Ammon's horn (tissue), 1 donor: ENCODE results near the gene RUSC2.
A peak's percentile ranks its signal among the peaks of the same experiment; 100 is the strongest.
"Not testable (repeated sequence)": the region's sequence is repeated elsewhere in the genome, so short reads cannot be mapped to it uniquely, and the experiment has no call there.

Experiments
- DNase-seq: peaks from one replicate; pipeline ENCODE4 v3.0.0-alpha.2; 2016; ENCODE audit warnings: low spot score

The RUSC2 gene

DNA sequence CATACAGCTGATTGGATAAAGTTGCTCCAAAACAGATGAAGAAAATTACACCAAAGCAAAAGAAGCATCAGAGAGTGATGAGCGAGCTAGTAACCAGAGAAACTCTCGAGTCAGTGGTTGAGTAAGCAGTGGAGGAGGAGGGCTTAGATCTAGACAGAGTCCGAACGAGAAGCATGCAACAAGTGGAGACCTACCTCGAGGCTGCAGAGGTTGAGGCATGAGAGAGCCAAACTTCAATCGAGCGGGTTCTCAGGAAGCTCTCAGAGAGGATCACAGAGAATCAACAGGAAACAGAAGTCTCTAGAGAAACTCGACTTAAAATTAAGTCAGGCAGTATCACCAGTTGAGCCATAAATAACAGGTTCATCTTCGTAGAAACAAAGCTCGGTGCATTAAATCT, 6.1 kb downstream of the RUSC2 start:
- no peak for DNase-seq

- DNase-seq, result not testable (repeated sequence)
Observed at GRCh38 chr9:35498245-35498644, 8.3 kb downstream of the RUSC2 start.

DNA sequence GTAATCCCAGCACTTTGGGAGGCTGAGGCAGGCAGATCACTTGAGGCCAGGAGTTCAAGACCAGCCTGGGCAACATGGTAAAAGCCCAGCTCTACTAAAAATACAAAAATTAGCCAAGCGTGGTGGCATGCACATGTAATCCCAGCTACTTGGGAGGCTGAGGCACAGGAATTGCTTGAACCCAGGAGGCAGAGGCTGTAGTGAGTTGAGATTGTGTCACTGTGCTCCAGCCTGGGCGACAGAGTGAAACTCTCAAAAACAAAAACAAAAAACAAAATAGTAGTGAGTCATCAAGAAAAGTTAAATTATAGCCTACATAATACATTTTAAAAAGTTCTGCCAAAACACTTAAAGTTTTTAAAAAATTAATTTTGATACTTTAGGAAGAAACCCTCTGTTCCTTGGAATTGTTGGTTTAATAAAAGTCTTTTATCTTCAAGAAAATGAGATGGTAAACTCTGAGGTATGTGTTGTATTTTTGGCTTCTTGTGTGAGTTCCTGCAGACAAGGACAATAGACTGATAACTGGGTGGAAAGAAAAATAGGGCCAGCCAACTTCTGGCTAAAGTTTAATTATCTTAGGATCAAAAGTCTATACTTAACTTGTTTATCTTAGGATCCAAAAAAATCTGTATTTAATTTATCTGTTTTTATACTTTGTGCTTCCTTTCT, 9.3 kb downstream of the RUSC2 start:
- no peak for DNase-seq

- DNase-seq, result no peak
Observed at GRCh38 chr9:35499701-35500030, 9.8 kb downstream of the RUSC2 start.

DNA sequence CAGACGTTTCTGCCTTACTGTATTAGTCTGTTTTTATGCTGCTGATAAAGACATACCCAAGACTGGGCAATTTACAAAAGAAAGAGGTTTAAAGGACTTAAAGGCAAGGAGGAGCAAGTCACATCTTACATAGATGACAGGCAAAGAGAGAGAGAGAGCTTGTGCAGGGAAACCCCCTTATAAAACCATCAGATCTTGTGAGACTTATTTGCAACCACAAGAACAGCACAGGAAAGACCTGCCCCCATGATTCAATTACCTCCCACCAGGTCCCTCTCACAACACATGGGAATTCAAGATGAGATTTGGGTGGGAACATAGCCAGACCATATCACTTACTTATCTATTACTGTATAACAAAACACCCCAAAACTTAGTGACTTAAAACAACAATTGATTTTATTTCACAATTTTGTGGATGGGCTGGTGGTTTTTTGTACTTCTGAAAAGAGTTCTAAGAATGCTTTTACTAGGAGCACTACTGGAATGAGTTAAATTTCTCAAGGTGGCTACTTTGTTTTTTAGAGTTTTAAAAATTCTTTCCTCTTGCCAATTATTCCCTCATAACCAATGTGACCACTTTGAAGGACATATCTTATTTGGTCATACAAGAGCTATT, 10.3 kb downstream of the RUSC2 start:
- DNase-seq, result no peak

GRCh38 chr9:35501946-35502345, 12.0 kb downstream of the RUSC2 start:
- DNase-seq, result no peak

GRCh38 chr9:35506359-35506758, 16.4 kb downstream of the RUSC2 start:
- no peak for DNase-seq

GRCh38 chr9:35508069-35508468, 18.2 kb downstream of the RUSC2 start:
- DNase-seq, result no peak

DNA sequence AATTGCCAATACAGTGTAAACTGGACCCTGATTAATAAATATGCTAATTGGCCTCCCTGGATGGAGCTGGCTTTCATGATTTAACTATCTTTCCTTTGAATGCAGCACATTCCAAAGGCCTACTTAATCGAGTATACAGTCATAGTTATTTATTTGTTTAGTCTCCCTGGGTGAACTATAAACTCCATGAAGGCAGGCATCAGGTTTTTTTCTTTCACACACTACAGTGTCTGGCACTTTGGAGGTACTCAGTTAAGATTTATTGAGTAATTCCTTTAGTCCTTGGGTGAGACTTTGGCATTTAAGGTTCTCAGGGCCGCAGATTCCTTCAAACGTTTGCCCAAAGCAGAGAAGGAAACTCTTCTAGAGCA, 20.5 kb downstream of the RUSC2 start:
- DNase-seq, result no peak

- DNase-seq, result no peak
Observed at GRCh38 chr9:35510754-35511428, 21.0 kb downstream of the RUSC2 start.

DNA sequence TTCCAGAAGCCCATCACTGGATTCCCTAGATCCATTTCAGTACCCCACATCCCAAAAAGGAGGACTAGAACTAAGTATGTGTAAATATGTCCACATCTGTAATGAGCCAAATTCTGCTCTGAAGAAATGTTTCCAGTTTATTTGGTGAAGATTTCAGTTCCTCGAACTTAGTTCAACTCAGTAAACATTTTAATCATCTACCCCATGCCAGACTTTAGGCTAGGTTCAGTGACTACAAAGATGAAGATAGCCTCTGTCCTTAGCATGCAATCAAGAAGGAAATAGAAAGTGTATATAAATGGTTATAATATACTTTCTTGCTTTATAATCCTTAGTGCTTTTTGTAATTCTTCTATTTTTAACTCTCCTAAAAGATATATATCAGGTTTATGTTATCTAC, 21.5 kb downstream of the RUSC2 start:
- no peak for DNase-seq

GRCh38 chr9:35515766-35516165, 25.9 kb downstream of the RUSC2 start:
- no peak for DNase-seq

DNA sequence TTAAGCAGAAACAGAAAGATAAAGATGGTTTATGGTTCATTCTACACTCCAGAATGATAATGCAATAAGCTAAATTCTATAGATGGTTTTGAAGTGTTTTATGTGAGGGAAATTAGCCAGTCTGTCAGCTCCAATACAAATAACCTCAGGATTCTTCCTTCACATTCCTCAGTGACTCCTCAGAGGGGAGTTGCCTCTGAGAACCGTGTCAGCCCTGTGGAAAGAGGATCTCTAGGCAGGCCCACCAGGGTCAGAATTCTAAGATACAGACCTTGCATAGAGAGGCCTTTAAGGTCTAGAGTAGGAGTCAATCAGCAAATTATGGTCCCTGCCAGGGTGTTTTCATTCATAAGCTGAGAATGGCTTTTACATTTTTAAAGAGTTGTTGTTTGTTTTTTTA, 26.6 kb downstream of the RUSC2 start:
- no peak for DNase-seq

- DNase-seq, result peak; percentile 93
Observed at GRCh38 chr9:35517131-35517530, 27.2 kb downstream of the RUSC2 start.

DNA sequence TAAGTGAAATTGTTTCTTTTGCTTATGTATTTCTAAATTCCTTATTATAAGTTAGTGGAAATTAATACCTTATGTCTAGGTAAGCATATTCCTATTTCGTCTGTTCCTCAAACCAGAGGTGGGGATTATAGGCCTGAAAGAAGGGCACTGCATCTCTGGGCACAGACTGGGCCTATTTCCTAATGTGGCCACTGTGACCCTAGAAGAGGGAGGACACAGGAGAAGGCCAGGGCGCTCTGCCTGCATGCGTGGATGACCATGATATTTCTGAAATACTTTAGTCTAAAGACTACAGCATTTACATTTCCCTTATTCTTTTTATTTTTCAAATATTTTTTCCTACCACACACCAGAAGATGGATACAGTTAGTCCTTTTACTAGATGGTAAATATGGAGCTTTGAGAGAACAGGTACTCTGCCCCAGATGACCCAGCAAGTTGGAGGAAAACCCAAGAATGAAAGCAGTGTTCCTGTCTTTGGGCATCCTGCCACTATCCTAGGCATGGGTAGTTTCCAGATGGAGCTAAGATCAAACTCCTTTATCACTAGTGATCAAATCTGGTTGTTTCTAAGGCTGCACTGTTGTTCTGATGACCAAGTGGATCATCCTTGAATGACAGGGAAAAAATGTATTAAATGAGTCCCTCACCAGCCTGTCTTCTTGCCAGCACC, 27.8 kb downstream of the RUSC2 start:
- DNase-seq, result no peak

- no peak for DNase-seq
Observed at GRCh38 chr9:35518225-35518821, 28.4 kb downstream of the RUSC2 start.

DNA sequence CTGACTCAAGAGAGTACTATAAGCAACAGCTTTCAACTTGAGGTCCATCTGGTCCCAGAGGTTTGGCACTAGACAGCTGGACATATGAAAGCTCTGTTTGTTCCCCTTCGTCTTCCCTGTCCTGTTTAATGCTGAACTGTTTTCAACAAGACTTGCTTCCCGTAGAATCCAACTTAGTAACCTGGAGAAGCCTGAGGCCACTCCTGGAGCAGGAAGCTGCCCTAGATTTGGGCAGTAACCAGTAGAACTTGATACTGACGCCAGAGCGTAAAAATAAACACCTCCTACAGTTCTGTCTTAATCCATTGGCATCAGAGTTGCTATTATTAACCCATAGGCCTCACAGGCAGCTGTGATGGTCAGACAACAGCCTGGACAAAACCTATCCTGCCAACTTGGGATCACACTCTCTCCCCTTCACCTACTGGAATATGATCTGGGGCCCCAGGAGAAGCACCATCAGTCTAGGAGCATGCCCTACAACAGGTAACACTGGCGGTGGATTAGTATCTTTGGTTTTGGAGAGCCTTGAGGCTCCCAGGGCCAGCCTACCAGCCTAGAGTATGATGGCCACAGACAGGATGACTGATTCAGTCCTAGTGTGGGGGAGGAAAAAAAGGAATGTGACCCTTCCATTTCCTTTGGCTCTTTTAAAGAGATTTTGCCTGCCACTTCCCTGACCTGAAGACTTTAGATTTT, 29.2 kb downstream of the RUSC2 start:
- DNase-seq, result no peak

DNA sequence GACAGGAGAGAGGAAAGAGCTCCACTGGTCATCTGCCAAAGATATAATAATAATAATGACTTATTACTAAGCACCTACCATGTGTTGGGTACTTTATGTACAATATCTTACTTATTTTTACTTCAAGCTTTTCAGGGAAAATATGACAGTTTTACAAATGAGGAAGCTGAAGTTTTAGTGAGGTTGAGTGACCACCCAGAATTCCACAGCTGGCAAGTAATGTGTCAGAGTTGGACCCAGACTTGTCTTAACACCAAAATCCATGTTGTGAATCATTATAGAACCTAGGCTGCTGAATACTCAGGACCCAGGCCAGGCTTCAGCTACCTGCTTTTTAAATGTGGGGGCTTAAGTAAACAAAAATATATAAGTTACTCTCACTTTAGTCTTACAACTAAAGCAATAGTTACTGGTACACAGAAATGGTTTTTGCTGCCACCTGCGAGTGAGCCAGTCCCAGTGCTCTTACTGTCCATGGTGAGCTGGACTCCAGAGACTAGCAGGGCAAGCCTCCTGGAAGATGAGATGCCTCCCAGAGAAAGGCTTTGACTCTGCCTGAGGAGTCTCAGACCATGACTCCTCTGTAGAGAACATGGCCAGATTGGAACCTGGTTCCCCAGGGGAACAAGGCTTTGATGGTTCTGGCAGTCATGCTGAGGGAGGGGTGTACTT, 29.9 kb downstream of the RUSC2 start:
- DNase-seq, result no peak

DNA sequence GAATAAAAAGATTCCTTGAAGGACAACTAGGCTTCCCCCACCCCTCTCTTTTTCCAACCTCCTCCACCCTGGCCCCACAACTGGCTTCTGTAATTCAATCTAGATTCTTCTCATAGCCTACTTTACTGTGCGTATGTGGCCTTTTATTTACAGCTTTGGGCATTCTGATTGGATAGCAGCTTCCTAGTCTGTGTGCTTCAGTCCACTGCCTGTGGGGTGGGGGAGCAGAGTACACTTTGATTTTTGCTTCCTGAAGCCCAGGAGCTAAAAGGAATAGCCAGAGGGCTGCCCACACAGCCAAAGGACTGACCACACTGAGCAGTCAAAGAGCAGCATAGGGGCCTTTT, 30.4 kb downstream of the RUSC2 start:
- no peak for DNase-seq

GRCh38 chr9:35521708-35522107, 31.8 kb downstream of the RUSC2 start:
- no peak for DNase-seq

- DNase-seq, result no peak
Observed at GRCh38 chr9:35522187-35522586, 32.3 kb downstream of the RUSC2 start.

GRCh38 chr9:35522700-35523099, 32.8 kb downstream of the RUSC2 start:
- no peak for DNase-seq
